GM18870 (cell line): ENCODE measurements around the gene KDM3B.
"Not testable (repeated sequence)": the region's sequence is repeated elsewhere in the genome, so short reads cannot be mapped to it uniquely, and the experiment has no call there.

ENCODE experiments used
- ATAC-seq: cut with Tn5 transposase; IDR thresholded peaks from one replicate; pipeline ENCODE4 v1.9.1; 2021; ENCODE audit warnings: moderate library complexity; ENCODE audit not compliant: unreplicated experiment

The KDM3B gene

DNA sequence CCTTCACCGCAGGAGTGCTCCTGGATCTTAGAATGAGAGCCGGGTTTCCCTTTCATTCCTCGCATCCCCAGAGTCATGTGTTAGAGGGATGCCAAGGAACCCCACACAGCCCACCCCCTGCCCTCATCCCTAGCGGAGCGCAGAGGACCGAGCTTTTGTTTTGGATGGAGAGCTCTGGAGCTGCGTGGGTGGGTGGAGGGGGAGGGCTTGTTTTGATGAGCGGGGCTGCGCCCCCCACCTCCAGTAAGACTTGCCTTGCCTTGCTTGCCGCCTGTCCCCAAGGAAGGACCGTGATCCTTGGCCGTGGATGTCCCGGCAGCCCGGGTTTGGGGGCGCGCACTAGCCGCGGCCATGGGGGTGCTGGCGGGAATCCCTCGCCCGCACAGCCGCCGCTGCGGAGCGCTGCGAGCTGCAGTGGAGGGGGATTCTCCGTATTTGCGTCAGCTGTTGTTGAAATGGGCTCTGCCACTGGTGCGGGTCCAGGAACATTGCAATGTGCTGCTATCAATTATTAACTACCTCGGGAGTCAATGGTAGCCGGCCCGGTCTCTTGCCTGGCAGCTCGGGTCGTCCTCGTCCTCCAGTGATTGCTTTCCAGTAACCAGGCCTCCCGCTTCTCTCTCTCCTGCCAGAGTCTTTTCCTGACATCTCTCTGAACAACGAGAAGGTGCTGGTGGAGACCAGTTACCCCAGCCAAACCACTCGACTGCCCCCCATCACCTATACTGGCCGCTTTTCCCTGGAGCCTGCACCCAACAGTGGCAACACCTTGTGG, 113.8 kb downstream of the KDM3B start:
- no peak for ATAC-seq

DNA sequence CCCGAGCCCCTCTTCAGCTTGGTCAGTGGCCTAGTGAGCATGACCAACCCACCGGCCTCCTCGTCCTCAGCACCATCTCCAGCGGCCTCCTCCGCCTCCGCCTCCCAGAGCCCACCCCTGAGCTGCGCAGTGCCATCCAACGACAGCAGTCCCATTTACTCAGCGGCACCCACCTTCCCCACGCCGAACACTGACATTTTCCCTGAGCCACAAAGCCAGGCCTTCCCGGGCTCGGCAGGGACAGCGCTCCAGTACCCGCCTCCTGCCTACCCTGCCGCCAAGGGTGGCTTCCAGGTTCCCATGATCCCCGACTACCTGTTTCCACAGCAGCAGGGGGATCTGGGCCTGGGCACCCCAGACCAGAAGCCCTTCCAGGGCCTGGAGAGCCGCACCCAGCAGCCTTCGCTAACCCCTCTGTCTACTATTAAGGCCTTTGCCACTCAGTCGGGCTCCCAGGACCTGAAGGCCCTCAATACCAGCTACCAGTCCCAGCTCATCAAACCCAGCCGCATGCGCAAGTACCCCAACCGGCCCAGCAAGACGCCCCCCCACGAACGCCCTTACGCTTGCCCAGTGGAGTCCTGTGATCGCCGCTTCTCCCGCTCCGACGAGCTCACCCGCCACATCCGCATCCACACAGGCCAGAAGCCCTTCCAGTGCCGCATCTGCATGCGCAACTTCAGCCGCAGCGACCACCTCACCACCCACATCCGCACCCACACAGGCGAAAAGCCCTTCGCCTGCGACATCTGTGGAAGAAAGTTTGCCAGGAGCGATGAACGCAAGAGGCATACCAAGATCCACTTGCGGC, 114.6 kb downstream of the KDM3B start:
- no peak for ATAC-seq

- no peak for ATAC-seq
These were observed 115.2 kb downstream of the KDM3B start for GRCh38 chr5:138467711-138468132.

DNA sequence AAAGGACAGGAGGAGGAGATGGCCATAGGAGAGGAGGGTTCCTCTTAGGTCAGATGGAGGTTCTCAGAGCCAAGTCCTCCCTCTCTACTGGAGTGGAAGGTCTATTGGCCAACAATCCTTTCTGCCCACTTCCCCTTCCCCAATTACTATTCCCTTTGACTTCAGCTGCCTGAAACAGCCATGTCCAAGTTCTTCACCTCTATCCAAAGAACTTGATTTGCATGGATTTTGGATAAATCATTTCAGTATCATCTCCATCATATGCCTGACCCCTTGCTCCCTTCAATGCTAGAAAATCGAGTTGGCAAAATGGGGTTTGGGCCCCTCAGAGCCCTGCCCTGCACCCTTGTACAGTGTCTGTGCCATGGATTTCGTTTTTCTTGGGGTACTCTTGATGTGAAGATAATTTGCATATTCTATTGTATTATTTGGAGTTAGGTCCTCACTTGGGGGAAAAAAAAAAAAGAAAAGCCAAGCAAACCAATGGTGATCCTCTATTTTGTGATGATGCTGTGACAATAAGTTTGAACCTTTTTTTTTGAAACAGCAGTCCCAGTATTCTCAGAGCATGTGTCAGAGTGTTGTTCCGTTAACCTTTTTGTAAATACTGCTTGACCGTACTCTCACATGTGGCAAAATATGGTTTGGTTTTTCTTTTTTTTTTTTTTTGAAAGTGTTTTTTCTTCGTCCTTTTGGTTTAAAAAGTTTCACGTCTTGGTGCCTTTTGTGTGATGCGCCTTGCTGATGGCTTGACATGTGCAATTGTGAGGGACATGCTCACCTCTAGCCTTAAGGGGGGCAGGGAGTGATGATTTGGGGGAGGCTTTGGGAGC, 115.9 kb downstream of the KDM3B start:
- no peak for ATAC-seq

- no peak for ATAC-seq
These were observed 116.6 kb downstream of the KDM3B start for GRCh38 chr5:138468966-138469539.

- ATAC-seq, result no peak
These were observed 117.2 kb downstream of the KDM3B start for GRCh38 chr5:138469540-138470321.

- no peak for ATAC-seq
These were observed 118.0 kb downstream of the KDM3B start for GRCh38 chr5:138470322-138471051.

DNA sequence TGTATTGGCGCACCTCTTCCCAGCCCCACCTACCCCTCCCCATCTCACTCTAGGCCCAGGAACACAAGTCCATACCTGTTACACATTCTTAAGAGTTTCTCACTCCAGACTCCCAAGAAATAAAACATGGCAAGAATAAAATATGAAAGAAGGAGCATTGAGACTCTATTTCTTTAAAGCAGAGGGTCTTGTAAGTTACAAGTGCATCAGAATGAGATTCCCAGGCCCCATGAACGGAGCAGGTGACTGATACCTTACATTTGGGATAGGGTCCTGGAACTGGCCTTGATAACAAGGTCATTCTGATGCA, 118.5 kb downstream of the KDM3B start:
- ATAC-seq, result no peak

DNA sequence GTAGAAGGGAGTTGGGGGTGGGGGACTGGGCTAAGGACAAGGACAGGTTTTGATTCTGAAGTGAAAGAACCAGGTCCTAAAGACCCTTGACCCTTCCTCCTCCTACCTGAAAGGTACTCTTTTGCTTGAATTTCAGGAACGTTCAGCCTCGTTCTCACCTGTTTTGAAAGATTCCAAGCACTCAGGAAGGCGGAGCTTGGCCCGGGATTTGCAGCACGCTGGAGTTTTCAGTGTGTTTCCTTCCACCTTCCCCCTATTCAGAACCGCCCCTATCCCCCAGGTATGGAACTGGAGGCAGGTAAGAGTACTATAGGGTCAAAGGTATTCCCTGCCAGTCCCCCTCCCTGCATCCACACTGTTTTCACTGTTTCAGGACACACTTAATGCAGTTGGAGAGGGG, 119.9 kb downstream of the KDM3B start:
- no peak for ATAC-seq

GRCh38 chr5:138473151-138473550, 120.7 kb downstream of the KDM3B start:
- not testable (repeated sequence) for ATAC-seq

DNA sequence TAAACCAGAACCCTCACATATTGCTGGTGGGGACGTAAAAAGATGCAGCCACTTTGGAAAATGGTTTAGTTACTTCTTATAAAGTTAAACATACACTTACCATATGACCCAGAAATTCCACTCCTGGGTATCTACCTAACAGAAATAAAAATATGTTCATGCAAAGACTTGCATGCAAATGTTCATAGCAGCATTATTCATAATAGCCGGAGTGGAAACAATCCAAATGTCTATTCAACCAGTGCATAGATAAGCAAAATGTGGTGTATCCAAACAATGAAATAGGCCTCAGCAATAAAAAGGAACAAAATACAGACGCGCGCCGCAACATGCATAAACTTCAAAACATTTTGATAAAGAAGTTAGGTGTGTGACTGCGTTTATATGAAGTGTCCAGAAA, 124.4 kb downstream of the KDM3B start:
- ATAC-seq, result no peak

- no peak for ATAC-seq
These were observed 130.2 kb downstream of the KDM3B start for GRCh38 chr5:138482638-138483037.
